Activated B cell treated with CpG ODN at 0.5 μM for 24 hours (primary cell): ENCODE results near the gene BCL11B. TPM values are rescaled to one million over a fixed set of nuclear protein-coding genes. Genes with fewer than 3 reads are reported as not detected.

Source experiments
- ATAC-seq: fragments of 200-7000 bp; cut with Tn5 transposase; one replicate; pipeline ENCODE4 v1.10.0; 2021; ENCODE audit warnings: low read depth, mild to moderate bottlenecking, moderate library complexity
- CTCF ChIA-PET: fragments of 350-600 bp; sonication (Branson Sonifier 250); formaldehyde crosslinking; loops from one replicate; lab custom pipeline; 2021; ENCODE audit warnings: antibody characterized with exemption; lab: Charles Lee
- POLR2A ChIA-PET: fragments of 350-600 bp; sonication (Branson Sonifier 250); formaldehyde crosslinking; loops from one replicate; lab custom pipeline; 2021; ENCODE audit warnings: antibody characterized with exemption; lab: Charles Lee
- DNase-seq: peaks from one replicate; pipeline ENCODE4 v3.0.0; 2022
- H3K27ac Mint-ChIP-seq: one replicate; pipeline ENCODE4 v1.8.0; 2020; ENCODE audit warnings: mixed read lengths
- H3K27me3 Mint-ChIP-seq: one replicate; pipeline ENCODE4 v1.8.0; 2021; ENCODE audit warnings: mixed read lengths
- H3K36me3 Mint-ChIP-seq: one replicate; pipeline ENCODE4 v1.8.0; 2021; ENCODE audit warnings: low read depth, mixed read lengths
- H3K4me1 Mint-ChIP-seq: one replicate; pipeline ENCODE4 v1.8.0; 2021; ENCODE audit warnings: mixed read lengths
- H3K4me3 Mint-ChIP-seq: one replicate; pipeline ENCODE4 v1.8.0; 2020; ENCODE audit warnings: mild to moderate bottlenecking, mixed read lengths
- H3K9me3 Mint-ChIP-seq: one replicate; pipeline ENCODE4 v1.8.0; 2020; ENCODE audit warnings: mixed read lengths
- CTCF ChIP-seq: fragments of 200-600 bp; IDR thresholded peaks from one replicate; pipeline ENCODE4 v1.8.0; 2022; ENCODE audit warnings: antibody characterized with exemption, mild to moderate bottlenecking
- intact Hi-C: fragments of 100-400 bp; cut with micrococcal nuclease; formaldehyde crosslinking; loops from one replicate; pipeline ENCODE4 v1.15.1; 2024
- total RNA-seq: library from RNA; stranded (reverse); gene quantifications from 2 replicates; pipeline ENCODE4 v1.2.3, GENCODE V29; 2022

BCL11B gene
- total RNA-seq, 1 donor from 2014 or later, result 0.13 TPM

GRCh38 chr14:99318091-99318958 is 46.3 kb upstream of the BCL11B start:
- intact Hi-C loops, result no loop called here
- no peaks in the 10 kb centered on the region for H3K36me3 Mint-ChIP-seq
- ChIA-PET CTCF (no interaction called here), POLR2A (no interaction called here)
- ATAC-seq (no peak), DNase-seq (no peak)
- H3K27ac Mint-ChIP-seq, result no peak overlapping the region
- no peaks in the 10 kb centered on the region for H3K9me3 Mint-ChIP-seq
- no peaks in the 10 kb centered on the region for H3K27me3 Mint-ChIP-seq
- H3K4me1 Mint-ChIP-seq, result no peaks in the 10 kb centered on the region
- no peak overlapping the region for H3K4me3 Mint-ChIP-seq
- TF ChIP-seq CTCF, result no peak

DNA sequence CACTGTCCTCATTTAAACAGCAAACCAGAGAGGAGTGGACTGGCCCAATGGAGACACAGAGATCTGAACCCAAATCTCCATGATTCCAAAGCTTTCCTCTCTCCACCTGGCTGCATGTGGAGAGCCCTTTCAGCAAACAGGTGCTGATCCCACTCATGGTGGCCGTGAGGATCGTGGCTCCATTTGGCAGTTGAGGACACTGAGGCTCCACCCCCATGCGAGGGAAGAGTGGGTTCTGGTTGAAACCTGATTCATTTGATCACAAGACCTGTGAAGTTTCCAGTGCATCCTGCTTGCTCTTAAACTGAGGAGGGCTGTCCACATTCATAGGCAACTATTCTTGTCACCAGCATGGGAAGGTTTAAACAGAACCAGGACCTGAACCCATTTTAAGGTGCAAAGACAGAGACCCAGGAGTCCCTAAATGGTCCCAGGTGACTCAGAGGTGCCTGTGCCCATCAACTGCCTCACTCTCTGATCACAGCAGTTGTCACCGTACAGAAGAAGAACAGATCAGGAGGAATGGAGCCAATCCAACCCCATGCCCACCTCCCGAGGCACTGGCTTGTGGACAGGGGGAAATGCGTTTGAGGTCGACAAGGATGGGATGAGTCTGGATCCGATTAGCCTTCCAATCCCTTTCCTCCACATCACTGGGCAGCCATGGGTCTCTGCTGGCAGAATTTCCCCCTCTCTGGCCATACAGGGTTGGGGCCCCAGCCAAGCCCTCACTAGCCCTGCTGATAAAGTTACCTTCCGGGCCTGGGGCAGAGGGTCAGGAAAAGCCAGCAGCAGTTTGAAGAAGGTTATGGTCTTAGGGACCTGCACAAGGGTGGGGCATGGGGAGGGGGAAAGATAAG is 45.5 kb upstream of the BCL11B start:
- ChIA-PET POLR2A (no interaction called here), CTCF (no interaction called here)
- intact Hi-C loops, result no loop called here
- no peak for TF ChIP-seq CTCF
- Mint-ChIP-seq H3K9me3 (no peaks in the 10 kb centered on the region), H3K27ac (no peak overlapping the region), H3K4me1 (no peaks in the 10 kb centered on the region), H3K4me3 (no peak overlapping the region), H3K36me3 (no peaks in the 10 kb centered on the region), H3K27me3 (no peaks in the 10 kb centered on the region)
- DNase-seq, result no peak
- ATAC-seq, result no peak

GRCh38 chr14:99316281-99317163 is 44.5 kb upstream of the BCL11B start:
- CTCF ChIA-PET, result no interaction called here
- DNase-seq, result no peak
- Mint-ChIP-seq H3K36me3 (no peaks in the 10 kb centered on the region), H3K9me3 (no peaks in the 10 kb centered on the region), H3K27ac (no peak overlapping the region), H3K27me3 (no peaks in the 10 kb centered on the region), H3K4me3 (no peak overlapping the region), H3K4me1 (no peaks in the 10 kb centered on the region)
- ATAC-seq, result no peak
- intact Hi-C loops, result no loop called here
- no peak for TF ChIP-seq CTCF
- POLR2A ChIA-PET, result no interaction called here

GRCh38 chr14:99315197-99315596 is 43.2 kb upstream of the BCL11B start:
- H3K27ac Mint-ChIP-seq, result no peak overlapping the region
- no peaks in the 10 kb centered on the region for H3K27me3 Mint-ChIP-seq
- no peak for DNase-seq
- no peak for ATAC-seq
- peaks cover 6% of the 10 kb centered on the region for H3K9me3 Mint-ChIP-seq
- CTCF ChIA-PET, result no interaction called here
- no peak overlapping the region for H3K4me3 Mint-ChIP-seq
- intact Hi-C loops, result no loop called here
- H3K4me1 Mint-ChIP-seq, result no peaks in the 10 kb centered on the region
- POLR2A ChIA-PET, result no interaction called here
- no peak for TF ChIP-seq CTCF
- H3K36me3 Mint-ChIP-seq, result no peaks in the 10 kb centered on the region
